Adrenal gland (tissue), 19 donors: ENCODE results near the gene HMGN3. TPM values are rescaled to one million over a fixed set of nuclear protein-coding genes. Genes with fewer than 3 reads are reported as not detected.
A peak's percentile ranks its signal among the peaks of the same experiment; 100 is the strongest.

Experiments
- DNase-seq, 7 donors: peaks; one replicate each; pipeline ENCODE4 v3.0.0-alpha.2; 2019 to 2020
- H3K27ac ChIP-seq, 5 donors: fragments of 200-600 bp; sonication (generic) in 4 of 5; 1 replicate in 3 of 5; 2 replicates in 2 of 5; pipeline versions ENCODE4 v1.5.1 to v1.8.0; 2016 to 2020; ENCODE audit warnings: mild to moderate bottlenecking in 1 of 5
- H3K27me3 ChIP-seq: fragments of 200-600 bp; 2 replicates; pipeline ENCODE4 v1.8.0; 2021
- H3K36me3 ChIP-seq, 2 donors: fragments of 200-600 bp; replicated peaks in 1 of 2; 1 replicate in 1 of 2; 2 replicates in 1 of 2; pipeline versions ENCODE4 v1.5.1 to v1.8.0; 2018 to 2022
- H3K4me1 ChIP-seq, 2 donors: fragments of 200-600 bp; replicated peaks in 1 of 2; 1 replicate in 1 of 2; 2 replicates in 1 of 2; pipeline versions ENCODE4 v1.5.1 to v1.8.0; 2018 to 2021
- H3K4me3 ChIP-seq, 4 donors: fragments of 200-600 bp; sonication (generic) in 3 of 4; one replicate each; pipeline ENCODE4 v1.5.1; 2016 to 2018
- H3K9me3 ChIP-seq, 3 donors: fragments of 200-600 bp; sonication (generic) in 1 of 3; replicated peaks in 1 of 3; 1 replicate in 2 of 3; 2 replicates in 1 of 3; pipeline versions ENCODE4 v1.5.1 to v1.8.0; 2016 to 2021
- CTCF ChIP-seq, 6 experiments: fragments of 450-650 bp in 4 of 6; fragments of 200-600 bp in 2 of 6; sonication (generic) in 1 of 6; IDR thresholded peaks; 1 replicate in 5 of 6; 2 replicates in 1 of 6; pipeline versions ENCODE4 v1.5.1 to v1.8.0; 2016 to 2021; ENCODE audit warnings: antibody characterized with exemption in 6 of 6, mild to moderate bottlenecking in 2 of 6, moderate library complexity in 1 of 6
- POLR2A ChIP-seq, 2 donors: fragments of 450-650 bp; IDR thresholded peaks; one replicate each; pipeline ENCODE4 v1.6.1; 2017; ENCODE audit warnings: antibody characterized with exemption in 2 of 2, mild to moderate bottlenecking in 2 of 2, moderate library complexity in 1 of 2
- WGBS, 4 donors: extraction: QIAGEN DNeasy Blood & Tissue Kit in 2 of 4; methylation state at CpG; one replicate each; pipeline versions ENCODE4 v1.1.5 to v1.1.7; 2013 to 2017; 5-methylcytosine and 5-hydroxymethylcytosine counted together
- intact Hi-C, 2 donors: fragments of 100-400 bp; cut with DNase I; formaldehyde crosslinking; loops; one replicate each; pipeline versions ENCODE4 v1.14.1 to v1.15.0; 2022 to 2023
- long read RNA-seq, 10 donors: library from polyadenylated mRNA in 3 of 10; unstranded in 2 of 10; stranded (forward) in 1 of 10; transcript quantifications; one replicate each; pipeline ENCODE4 v2.0.0 and lab custom pipeline, GENCODE V29; 2021 to 2026
- polyA plus RNA-seq, 3 donors: library from polyadenylated mRNA; stranded (reverse); fragments of 200-250 nt in 2 of 3; fragments of 350-450 nt in 1 of 3; fragmentation: Illumina TruSeq in 1 of 3; extraction: RNeasy Lipid Tissue Mini Kit (QIAGEN cat#74804) in 1 of 3; gene quantifications; one replicate each; pipeline ENCODE4 v1.2.3, GENCODE V29; 2013 to 2014
- total RNA-seq, 9 donors: library from RNA; depleted of rRNA in 4 of 9; stranded (reverse); fragments of >200 nt in 4 of 9; fragments of 120-200 nt in 1 of 9; fragmentation: NEBNext Ultra II Directional in 1 of 9; extraction: Animal tissue kit (Norgen Biotek cat#: 25700) in 1 of 9; gene quantifications; one replicate each; pipeline versions ENCODE4 v1.1.0 to v1.2.4, GENCODE V29; 2013 to 2023
- donor health status: healthy with polysubstance abuse.
- donor health status: Bipolar disorder and iron deficiency.
- donor health status: DM: yes; HTN: yes; CAD: no.
- donor health status: DM: no; HTN: no; CAD: no.
- donor health status: DM: no; HTN: no; CAD: no.
- donor health status: DM: yes; HTN: yes; CAD: no.

The HMGN3 gene
- total RNA-seq (100 to 1,000 TPM in 7 of 9 donors, 10 to 100 TPM in 2; 87.5 to 207 (median 122) TPM), polyA plus RNA-seq (100 to 1,000 TPM; 215 to 271 (median 215) TPM)
- long read RNA-seq, donor 1, transcript HMGN3-202 (6 exons, 872 nt), result major isoform, 62 of 117 reads
- long read RNA-seq, donor 1, transcript HMGN3-201 (6 exons, 831 nt), result minor isoform, 49 of 117 reads
- long read RNA-seq, donor 1, partial matches to known transcripts, result 6 of 117 reads
- long read RNA-seq, donor 1, other reads (novel, unspliced or antisense), result 0 of 117 reads
- long read RNA-seq, donor 2, transcript HMGN3-201 (6 exons, 831 nt), result minor isoform, 23 of 62 reads
- long read RNA-seq, donor 2, transcript HMGN3-202 (6 exons, 872 nt), result major isoform, 32 of 62 reads
- long read RNA-seq, donor 2, partial matches to known transcripts, result 7 of 62 reads
- long read RNA-seq, donor 2, other reads (novel, unspliced or antisense), result 0 of 62 reads
- long read RNA-seq, donor 3, transcript HMGN3-202 (6 exons, 872 nt), result major isoform, 39 of 73 reads
- long read RNA-seq, donor 3, transcript HMGN3-201 (6 exons, 831 nt), result minor isoform, 24 of 73 reads
- long read RNA-seq, donor 3, partial matches to known transcripts, result 10 of 73 reads
- long read RNA-seq, donor 3, other reads (novel, unspliced or antisense), result 0 of 73 reads
- long read RNA-seq, donor 4, transcript HMGN3-201 (6 exons, 831 nt), result major isoform, 72 of 222 reads
- long read RNA-seq, donor 4, transcript HMGN3-202 (6 exons, 872 nt), result minor isoform, 70 of 222 reads
- long read RNA-seq, donor 4, partial matches to known transcripts, result 49 of 222 reads
- long read RNA-seq, donor 4, other reads (novel, unspliced or antisense), result 30 of 222 reads
- long read RNA-seq, donor 5, transcript HMGN3-201 (6 exons, 831 nt), result major isoform, 137 of 336 reads
- long read RNA-seq, donor 5, transcript HMGN3-202 (6 exons, 872 nt), result minor isoform, 85 of 336 reads
- long read RNA-seq, donor 5, partial matches to known transcripts, result 77 of 336 reads
- long read RNA-seq, donor 5, other reads (novel, unspliced or antisense), result 36 of 336 reads
- long read RNA-seq, donor 6, transcript HMGN3-201 (6 exons, 831 nt), result major isoform, 75 of 165 reads
- long read RNA-seq, donor 6, transcript HMGN3-202 (6 exons, 872 nt), result minor isoform, 45 of 165 reads
- long read RNA-seq, donor 6, partial matches to known transcripts, result 30 of 165 reads
- long read RNA-seq, donor 6, other reads (novel, unspliced or antisense), result 15 of 165 reads
- long read RNA-seq, donor 7, transcript HMGN3-201 (6 exons, 831 nt), result minor isoform, 20 of 65 reads
- long read RNA-seq, donor 7, transcript HMGN3-202 (6 exons, 872 nt), result major isoform, 25 of 65 reads
- long read RNA-seq, donor 7, partial matches to known transcripts, result 20 of 65 reads
- long read RNA-seq, donor 7, other reads (novel, unspliced or antisense), result 0 of 65 reads
- long read RNA-seq, donor 8, transcript HMGN3-201 (6 exons, 831 nt), result major isoform, 50 of 112 reads
- long read RNA-seq, donor 8, transcript HMGN3-202 (6 exons, 872 nt), result minor isoform, 48 of 112 reads
- long read RNA-seq, donor 8, partial matches to known transcripts, result 14 of 112 reads
- long read RNA-seq, donor 8, other reads (novel, unspliced or antisense), result 0 of 112 reads
- long read RNA-seq, donor 9, transcript HMGN3-202 (6 exons, 872 nt), result minor isoform, 32 of 79 reads
- long read RNA-seq, donor 9, transcript HMGN3-201 (6 exons, 831 nt), result major isoform, 33 of 79 reads
- long read RNA-seq, donor 9, partial matches to known transcripts, result 14 of 79 reads
- long read RNA-seq, donor 9, other reads (novel, unspliced or antisense), result 0 of 79 reads
- long read RNA-seq, donor 10, transcript HMGN3-201 (6 exons, 831 nt), result minor isoform, 16 of 36 reads
- long read RNA-seq, donor 10, transcript HMGN3-202 (6 exons, 872 nt), result major isoform, 20 of 36 reads
- long read RNA-seq, donor 10, partial matches to known transcripts, result 0 of 36 reads
- long read RNA-seq, donor 10, other reads (novel, unspliced or antisense), result 0 of 36 reads

- H3K27ac ChIP-seq, result peak within 1 kb of the TSS; percentile 20 to 97 (median 93)
- peak; percentile 94 to 99 (median 98) for DNase-seq
- H3K9me3 ChIP-seq, result no peaks in the 10 kb centered on the region
- H3K36me3 ChIP-seq, result no peaks in the 10 kb centered on the region
- WGBS, 4 donors, result 2 to 4% (median 2%) methylated on average over 29 to 51 of the region's 51 CpGs
- intact Hi-C loops, result no loop called here
- peaks cover 0 to 35% of the 10 kb centered on the region in 2 donors for H3K4me1 ChIP-seq
- H3K27me3 ChIP-seq, result no peaks in the 10 kb centered on the region
- H3K4me3 ChIP-seq, result peak within 1 kb of the TSS; percentile 61 to 87 (median 75)
- TF ChIP-seq CTCF (IDR thresholded peaks at IDR 0.05) (peak in 2 of 6 experiments; percentile 17 to 22), POLR2A (IDR thresholded peaks at IDR 0.05) (peak; percentile 88 to 99)
Observed at GRCh38 chr6:79234150-79235022, at the start of gene HMGN3. HMGN3 (minus strand) TSS chr6:79234682.

- 84 to 96% (median 87%) methylated on average over 1 of the region's 1 CpG for WGBS, 4 donors
- H3K4me1 ChIP-seq, result no peaks in the 10 kb centered on the region
- no peaks in the 10 kb centered on the region for H3K36me3 ChIP-seq
- no peaks in the 10 kb centered on the region for H3K9me3 ChIP-seq
- no peak overlapping the region for H3K27ac ChIP-seq
- no peaks in the 10 kb centered on the region for H3K27me3 ChIP-seq
- H3K4me3 ChIP-seq, result no peak overlapping the region
- intact Hi-C loops, result no loop called here
- TF ChIP-seq POLR2A (IDR thresholded peaks at IDR 0.05) (no peak), CTCF (IDR thresholded peaks at IDR 0.05) (no peak)
- no peak for DNase-seq
Observed at GRCh38 chr6:79280756-79281155, 46.3 kb upstream of the HMGN3 start.

- TF ChIP-seq POLR2A (IDR thresholded peaks at IDR 0.05) (no peak), CTCF (IDR thresholded peaks at IDR 0.05) (no peak)
- H3K27ac ChIP-seq, result no peak overlapping the region
- H3K9me3 ChIP-seq, result no peaks in the 10 kb centered on the region
- no peaks in the 10 kb centered on the region for H3K4me1 ChIP-seq
- H3K36me3 ChIP-seq, result no peaks in the 10 kb centered on the region
- intact Hi-C loops, result no loop called here
- no peaks in the 10 kb centered on the region for H3K27me3 ChIP-seq
- H3K4me3 ChIP-seq, result no peak overlapping the region
- no peak for DNase-seq
Observed at GRCh38 chr6:79277109-79277508, 42.6 kb upstream of the HMGN3 start.
